Vagina (tissue), 2 donors: ENCODE data around the gene BSND. TPM values are rescaled to one million over a fixed set of nuclear protein-coding genes. Genes with fewer than 3 reads are reported as not detected.

ENCODE experiments used
- DNase-seq, 2 donors: peaks; one replicate each; pipeline ENCODE4 v3.0.0-alpha.2; 2017; ENCODE audit errors: extremely low spot score in 2 of 2
- H3K27ac ChIP-seq: fragments of 200-600 bp; sonication (generic); one replicate; pipeline ENCODE4 v1.5.1; 2019
- H3K27me3 ChIP-seq: fragments of 200-600 bp; sonication (generic); one replicate; pipeline ENCODE4 v1.5.1; 2019
- H3K36me3 ChIP-seq, 2 donors: fragments of 200-600 bp; sonication (generic); one replicate each; pipeline ENCODE4 v1.5.1; 2017 to 2019
- H3K4me1 ChIP-seq: fragments of 200-600 bp; sonication (generic); one replicate; pipeline ENCODE4 v1.5.1; 2019
- H3K4me3 ChIP-seq, 2 donors: fragments of 200-600 bp; sonication (generic); 1 replicate in 1 of 2; 2 replicates in 1 of 2; pipeline ENCODE4 v1.5.1; 2016 to 2019
- H3K9me3 ChIP-seq: fragments of 200-600 bp; sonication (generic); one replicate; pipeline ENCODE4 v1.5.1; 2019
- CTCF ChIP-seq, 3 experiments: fragments of 450-650 bp in 2 of 3; fragments of 200-600 bp in 1 of 3; sonication (generic) in 1 of 3; IDR thresholded peaks; one replicate each; pipeline ENCODE4 v1.5.1; 2017 to 2019; ENCODE audit warnings: antibody characterized with exemption in 3 of 3, mild to moderate bottlenecking in 2 of 3, moderate library complexity in 2 of 3
- POLR2A ChIP-seq, 2 donors: fragments of 450-650 bp; IDR thresholded peaks; one replicate each; pipeline ENCODE4 v1.6.1; 2017; ENCODE audit warnings: antibody characterized with exemption in 2 of 2, mild to moderate bottlenecking in 2 of 2, moderate library complexity in 2 of 2
- POLR2AphosphoS5 ChIP-seq, 2 donors: sonication (generic); formaldehyde crosslinking; IDR thresholded peaks; one replicate each; pipeline ENCODE4 v1.9.0; 2017; ENCODE audit warnings: antibody characterized with exemption in 2 of 2, mild to moderate bottlenecking in 2 of 2, low read depth in 1 of 2; ENCODE audit not compliant: insufficient read depth in 1 of 2
- intact Hi-C: fragments of 100-400 bp; cut with DNase I; formaldehyde crosslinking; loops from one replicate; pipeline ENCODE4 v1.15.1; 2023
- total RNA-seq: library from RNA; depleted of rRNA; stranded (reverse); fragments of >200 nt; gene quantifications from one replicate; pipeline ENCODE4 v1.2.3, GENCODE V29; 2016

BSND gene
- total RNA-seq, 1 donor from 2014 or later, result not detected

GRCh38 chr1:54996869-54997710 is 1.6 kb upstream of the BSND start:
- no peaks in the 10 kb centered on the region for H3K36me3 ChIP-seq
- intact Hi-C loops, result loop anchor here (5.0 kb wide), 1 partner anchor 45 kb away; no protein-coding TSS in a partner anchor
- H3K4me3 ChIP-seq, result no peak overlapping the region
- DNase-seq, result no peak
- H3K27me3 ChIP-seq, result no peaks in the 10 kb centered on the region
- no peaks in the 10 kb centered on the region for H3K9me3 ChIP-seq
- no peak overlapping the region for H3K27ac ChIP-seq
- TF ChIP-seq POLR2AphosphoS5 (IDR thresholded peaks at IDR 0.05; ENCODE audit: insufficient read depth in 1 of 2, low read depth in 1 of 2) (no peak), POLR2A (IDR thresholded peaks at IDR 0.05) (no peak), CTCF (IDR thresholded peaks at IDR 0.05) (no peak)
- peaks cover 8% of the 10 kb centered on the region for H3K4me1 ChIP-seq

GRCh38 chr1:54997711-54997986 is 1.1 kb upstream of the BSND start:
- Histone ChIP-seq H3K27ac (no peak overlapping the region), H3K4me3 (no peak overlapping the region), H3K36me3 (no peaks in the 10 kb centered on the region), H3K9me3 (no peaks in the 10 kb centered on the region), H3K27me3 (no peaks in the 10 kb centered on the region), H3K4me1 (peaks cover 8% of the 10 kb centered on the region)
- no peak for TF ChIP-seq POLR2A (IDR thresholded peaks at IDR 0.05)
- intact Hi-C loops, result loop anchor here (5.0 kb wide), 1 partner anchor 45 kb away; no protein-coding TSS in a partner anchor
- DNase-seq, result no peak

GRCh38 chr1:54998100-54998499 is 633 bp upstream of the BSND start:
- H3K27me3 ChIP-seq, result no peaks in the 10 kb centered on the region
- no peaks in the 10 kb centered on the region for H3K9me3 ChIP-seq
- TF ChIP-seq POLR2A (IDR thresholded peaks at IDR 0.05), result no peak
- TF ChIP-seq CTCF (IDR thresholded peaks at IDR 0.05), result no peak
- no peak for TF ChIP-seq POLR2AphosphoS5 (IDR thresholded peaks at IDR 0.05; ENCODE audit: insufficient read depth in 1 of 2, low read depth in 1 of 2)
- H3K4me3 ChIP-seq, result no peak overlapping the region
- no peak overlapping the region for H3K27ac ChIP-seq
- intact Hi-C loops, result loop anchor here (5.0 kb wide), 1 partner anchor 46 kb away; no protein-coding TSS in a partner anchor
- peaks cover 8% of the 10 kb centered on the region for H3K4me1 ChIP-seq
- H3K36me3 ChIP-seq, result no peaks in the 10 kb centered on the region
- no peak for DNase-seq

GRCh38 chr1:55000110-55001085 is 1.7 kb downstream of the BSND start:
- no peak for DNase-seq
- Histone ChIP-seq H3K4me3 (no peak overlapping the region), H3K27ac (no peak overlapping the region), H3K27me3 (no peaks in the 10 kb centered on the region), H3K4me1 (peaks cover 8% of the 10 kb centered on the region), H3K36me3 (no peaks in the 10 kb centered on the region), H3K9me3 (no peaks in the 10 kb centered on the region)
- intact Hi-C loops, result no loop called here
- TF ChIP-seq POLR2A (IDR thresholded peaks at IDR 0.05) (no peak), CTCF (IDR thresholded peaks at IDR 0.05) (no peak), POLR2AphosphoS5 (IDR thresholded peaks at IDR 0.05; ENCODE audit: insufficient read depth in 1 of 2, low read depth in 1 of 2) (no peak)

- Histone ChIP-seq H3K4me3 (no peak overlapping the region), H3K9me3 (no peaks in the 10 kb centered on the region), H3K27ac (no peak overlapping the region), H3K36me3 (no peaks in the 10 kb centered on the region), H3K27me3 (no peaks in the 10 kb centered on the region), H3K4me1 (peaks cover 8% of the 10 kb centered on the region)
- no peak for DNase-seq
- TF ChIP-seq POLR2A (IDR thresholded peaks at IDR 0.05) (no peak), CTCF (IDR thresholded peaks at IDR 0.05) (no peak), POLR2AphosphoS5 (IDR thresholded peaks at IDR 0.05; ENCODE audit: insufficient read depth in 1 of 2, low read depth in 1 of 2) (no peak)
- intact Hi-C loops, result no loop called here
These were observed 2.6 kb downstream of the BSND start for GRCh38 chr1:55001311-55001710.
